ENCODE measurements around the gene LEFTY1. TPM values are rescaled to one million over a fixed set of nuclear protein-coding genes. Genes with fewer than 3 reads are reported as not detected.

The LEFTY1 gene
- total and polyA plus RNA-seq, 9 of the 15 experiments (the other 6 are each of a cell fraction or from before 2014, with no cell fraction given): 0.07 to 0.24 (median 0.17) TPM; not detected in 5

DNA sequence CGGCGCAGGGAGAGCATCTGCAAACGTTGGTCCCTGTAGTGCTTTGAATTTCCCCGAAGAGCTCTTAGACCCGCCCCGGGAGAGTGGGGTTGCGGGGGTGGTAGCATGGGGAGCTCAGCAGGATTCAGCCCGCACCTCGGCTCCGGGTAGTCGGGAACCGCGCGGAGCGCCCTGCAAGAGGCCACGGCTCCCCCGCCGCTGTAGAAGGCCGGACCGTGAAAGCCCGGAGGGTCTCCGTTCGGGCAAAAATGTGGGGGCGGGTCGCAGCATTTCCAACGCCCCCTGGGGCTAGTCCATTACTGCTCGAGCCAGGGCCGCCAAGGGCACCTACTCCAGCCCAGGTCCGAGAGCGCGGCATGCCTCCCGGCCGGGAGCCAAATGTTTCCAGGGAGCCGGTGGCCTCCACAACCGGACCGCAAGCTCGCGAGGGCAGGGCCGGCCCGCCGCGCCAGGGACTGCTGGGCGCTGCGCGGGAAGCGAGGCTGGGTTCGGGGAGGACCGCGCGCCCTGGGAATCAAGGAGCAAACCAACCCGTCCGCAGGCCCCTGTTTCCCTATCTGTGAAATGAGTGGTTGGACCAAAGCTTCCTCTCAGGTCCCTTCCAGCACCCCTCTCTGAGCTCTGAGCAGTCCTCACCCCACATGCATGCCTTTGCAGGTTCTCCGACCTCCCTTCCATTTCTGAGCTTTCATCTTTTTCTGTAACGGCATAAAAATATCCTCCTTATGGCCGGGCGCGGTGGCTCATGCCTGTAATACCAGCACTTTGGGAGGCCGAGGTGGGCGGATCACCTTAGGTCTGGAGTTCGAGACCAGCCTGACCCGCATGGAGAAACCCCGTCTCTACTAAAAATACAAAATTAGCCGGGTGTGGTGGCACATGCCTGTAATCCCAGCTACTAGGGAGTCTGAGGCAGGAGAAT is 6.0 kb downstream of the LEFTY1 start (continued):
- TF ChIP-seq ZBTB49 (CRISPR knock-in tag; IDR thresholded peaks at IDR 0.05; ENCODE audit: borderline replicate concordance) (0 out of 2 replicates have a peak, but pooled peaks have one; percentile 64), XRCC5 (IDR thresholded peaks at IDR 0.05; ENCODE audit: low read depth, low read length) (no peak), MYNN (IDR thresholded peaks at IDR 0.05) (no peak), MYNN (CRISPR knock-in tag; IDR thresholded peaks at IDR 0.05) (no peak), ZNF124 (CRISPR knock-in tag; IDR thresholded peaks at IDR 0.05) (no peak), ETS2 (tag; IDR thresholded peaks at IDR 0.05; ENCODE audit: borderline replicate concordance, poor library complexity, severe bottlenecking) (no peak), SIN3B (IDR thresholded peaks at IDR 0.05; ENCODE audit: low read depth) (no peak), KDM5B (IDR thresholded peaks at IDR 0.05; ENCODE audit: insufficient replicate concordance, low read depth, low read length) (peak; percentile 24), ZFP1 (CRISPR knock-in tag; IDR thresholded peaks at IDR 0.05) (no peak), ZNF583 (CRISPR knock-in tag; IDR thresholded peaks at IDR 0.05) (0 out of 2 replicates have a peak, but pooled peaks have one; percentile 23), ZFX (CRISPR knock-in tag; IDR thresholded peaks at IDR 0.05) (peak; percentile 95)
- TF ChIP-seq, protein P1, sequence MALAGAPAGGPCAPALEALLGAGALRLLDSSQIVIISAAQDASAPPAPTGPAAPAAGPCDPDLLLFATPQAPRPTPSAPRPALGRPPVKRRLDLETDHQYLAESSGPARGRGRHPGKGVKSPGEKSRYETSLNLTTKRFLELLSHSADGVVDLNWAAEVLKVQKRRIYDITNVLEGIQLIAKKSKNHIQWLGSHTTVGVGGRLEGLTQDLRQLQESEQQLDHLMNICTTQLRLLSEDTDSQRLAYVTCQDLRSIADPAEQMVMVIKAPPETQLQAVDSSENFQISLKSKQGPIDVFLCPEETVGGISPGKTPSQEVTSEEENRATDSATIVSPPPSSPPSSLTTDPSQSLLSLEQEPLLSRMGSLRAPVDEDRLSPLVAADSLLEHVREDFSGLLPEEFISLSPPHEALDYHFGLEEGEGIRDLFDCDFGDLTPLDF (CRISPR knock-in tag; IDR thresholded peaks at IDR 0.05): peak; percentile 68; the same call in 1 of the 2 replicates
- TF ChIP-seq, protein P2, sequence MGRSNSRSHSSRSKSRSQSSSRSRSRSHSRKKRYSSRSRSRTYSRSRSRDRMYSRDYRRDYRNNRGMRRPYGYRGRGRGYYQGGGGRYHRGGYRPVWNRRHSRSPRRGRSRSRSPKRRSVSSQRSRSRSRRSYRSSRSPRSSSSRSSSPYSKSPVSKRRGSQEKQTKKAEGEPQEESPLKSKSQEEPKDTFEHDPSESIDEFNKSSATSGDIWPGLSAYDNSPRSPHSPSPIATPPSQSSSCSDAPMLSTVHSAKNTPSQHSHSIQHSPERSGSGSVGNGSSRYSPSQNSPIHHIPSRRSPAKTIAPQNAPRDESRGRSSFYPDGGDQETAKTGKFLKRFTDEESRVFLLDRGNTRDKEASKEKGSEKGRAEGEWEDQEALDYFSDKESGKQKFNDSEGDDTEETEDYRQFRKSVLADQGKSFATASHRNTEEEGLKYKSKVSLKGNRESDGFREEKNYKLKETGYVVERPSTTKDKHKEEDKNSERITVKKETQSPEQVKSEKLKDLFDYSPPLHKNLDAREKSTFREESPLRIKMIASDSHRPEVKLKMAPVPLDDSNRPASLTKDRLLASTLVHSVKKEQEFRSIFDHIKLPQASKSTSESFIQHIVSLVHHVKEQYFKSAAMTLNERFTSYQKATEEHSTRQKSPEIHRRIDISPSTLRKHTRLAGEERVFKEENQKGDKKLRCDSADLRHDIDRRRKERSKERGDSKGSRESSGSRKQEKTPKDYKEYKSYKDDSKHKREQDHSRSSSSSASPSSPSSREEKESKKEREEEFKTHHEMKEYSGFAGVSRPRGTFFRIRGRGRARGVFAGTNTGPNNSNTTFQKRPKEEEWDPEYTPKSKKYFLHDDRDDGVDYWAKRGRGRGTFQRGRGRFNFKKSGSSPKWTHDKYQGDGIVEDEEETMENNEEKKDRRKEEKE (IDR thresholded peaks at IDR 0.05; ENCODE audit: borderline replicate concordance in 1 of 2, control insufficient read depth in 1 of 2, low read depth in 2 of 2, low read length in 1 of 2): no peak
- TF ChIP-seq, protein P3, sequence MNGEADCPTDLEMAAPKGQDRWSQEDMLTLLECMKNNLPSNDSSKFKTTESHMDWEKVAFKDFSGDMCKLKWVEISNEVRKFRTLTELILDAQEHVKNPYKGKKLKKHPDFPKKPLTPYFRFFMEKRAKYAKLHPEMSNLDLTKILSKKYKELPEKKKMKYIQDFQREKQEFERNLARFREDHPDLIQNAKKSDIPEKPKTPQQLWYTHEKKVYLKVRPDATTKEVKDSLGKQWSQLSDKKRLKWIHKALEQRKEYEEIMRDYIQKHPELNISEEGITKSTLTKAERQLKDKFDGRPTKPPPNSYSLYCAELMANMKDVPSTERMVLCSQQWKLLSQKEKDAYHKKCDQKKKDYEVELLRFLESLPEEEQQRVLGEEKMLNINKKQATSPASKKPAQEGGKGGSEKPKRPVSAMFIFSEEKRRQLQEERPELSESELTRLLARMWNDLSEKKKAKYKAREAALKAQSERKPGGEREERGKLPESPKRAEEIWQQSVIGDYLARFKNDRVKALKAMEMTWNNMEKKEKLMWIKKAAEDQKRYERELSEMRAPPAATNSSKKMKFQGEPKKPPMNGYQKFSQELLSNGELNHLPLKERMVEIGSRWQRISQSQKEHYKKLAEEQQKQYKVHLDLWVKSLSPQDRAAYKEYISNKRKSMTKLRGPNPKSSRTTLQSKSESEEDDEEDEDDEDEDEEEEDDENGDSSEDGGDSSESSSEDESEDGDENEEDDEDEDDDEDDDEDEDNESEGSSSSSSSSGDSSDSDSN (IDR thresholded peaks at IDR 0.05; ENCODE audit: borderline replicate concordance in 1 of 2, low read depth in 2 of 2, low read length in 2 of 2): peak; percentile 39 to 82; a peak in 3 of 4 replicates
- TF ChIP-seq, protein P4, sequence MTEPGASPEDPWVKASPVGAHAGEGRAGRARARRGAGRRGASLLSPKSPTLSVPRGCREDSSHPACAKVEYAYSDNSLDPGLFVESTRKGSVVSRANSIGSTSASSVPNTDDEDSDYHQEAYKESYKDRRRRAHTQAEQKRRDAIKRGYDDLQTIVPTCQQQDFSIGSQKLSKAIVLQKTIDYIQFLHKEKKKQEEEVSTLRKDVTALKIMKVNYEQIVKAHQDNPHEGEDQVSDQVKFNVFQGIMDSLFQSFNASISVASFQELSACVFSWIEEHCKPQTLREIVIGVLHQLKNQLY (CRISPR knock-in tag; conservative IDR thresholded peaks at IDR 0.05): no peak

Measured in K562 (cell line).